SK-N-SH treated with all-trans-retinoic acid at 6 μM for 48 hours (cell line): ENCODE data around the gene IGF2R.

Experiments used
- ATAC-seq: fragments of 200-7000 bp; cut with Tn5 transposase; 3 replicates; pipeline ENCODE4 v1.9.1; 2020; ENCODE audit warnings: mild to moderate bottlenecking, moderate library complexity
- ARNTL ChIP-seq: fragments of 450-650 bp; formaldehyde crosslinking; IDR thresholded peaks from 2 replicates; pipeline ENCODE4 v1.5.0; 2020; ENCODE audit warnings: low read depth, mild to moderate bottlenecking, moderate library complexity, borderline replicate concordance
- BACH2 ChIP-seq: fragments of 250-450 bp; sonication (Bioruptor Pico); IDR thresholded peaks from 2 replicates; pipeline ENCODE4 v1.9.0; 2021; ENCODE audit warnings: mild to moderate bottlenecking, borderline replicate concordance
- CSDC2 ChIP-seq: fragments of 250-450 bp; sonication (Bioruptor Pico); IDR thresholded peaks from 2 replicates; pipeline ENCODE4 v1.5.0; 2020; ENCODE audit warnings: mild to moderate bottlenecking, moderate library complexity
- ESRRG ChIP-seq: fragments of 250-450 bp; sonication (Bioruptor Pico); IDR thresholded peaks from 2 replicates; pipeline ENCODE4 v1.6.1; 2021; ENCODE audit warnings: mild to moderate bottlenecking
- GLIS3 ChIP-seq: fragments of 250-450 bp; sonication (Bioruptor Pico); IDR thresholded peaks from 2 replicates; pipeline ENCODE4 v1.5.0; 2020; ENCODE audit warnings: mild to moderate bottlenecking, moderate library complexity
- ISL1 ChIP-seq: fragments of 250-450 bp; sonication (Bioruptor Pico); IDR thresholded peaks from 2 replicates; pipeline ENCODE4 v2.1.2; 2022; ENCODE audit warnings: mild to moderate bottlenecking, moderate library complexity
- OSR1 ChIP-seq: fragments of 250-450 bp; sonication (Bioruptor Pico); IDR thresholded peaks from 2 replicates; pipeline ENCODE4 v1.8.0; 2022; ENCODE audit warnings: moderate library complexity, mild to moderate bottlenecking, inconsistent platforms
- PPARA ChIP-seq: fragments of 250-450 bp; sonication (Bioruptor Pico); IDR thresholded peaks from 2 replicates; pipeline ENCODE4 v1.5.0; 2020; ENCODE audit warnings: mild to moderate bottlenecking, borderline replicate concordance
- RARB ChIP-seq: fragments of 250-450 bp; sonication (Bioruptor Pico); IDR thresholded peaks from 2 replicates; pipeline ENCODE4 v1.8.0; 2021; ENCODE audit warnings: mild to moderate bottlenecking, moderate library complexity
- SNAI2 ChIP-seq: fragments of 250-450 bp; sonication (Bioruptor Pico); IDR thresholded peaks from 2 replicates; pipeline ENCODE4 v1.5.0; 2020; ENCODE audit warnings: mild to moderate bottlenecking, moderate library complexity
- TOX ChIP-seq: fragments of 250-450 bp; sonication (Bioruptor Pico); IDR thresholded peaks from 2 replicates; pipeline ENCODE4 v1.8.0; 2021; ENCODE audit warnings: mild to moderate bottlenecking, moderate library complexity, borderline replicate concordance
- ZC3H10 ChIP-seq: fragments of 250-450 bp; sonication (Bioruptor Pico); IDR thresholded peaks from 2 replicates; pipeline ENCODE4 v1.5.1; 2021; ENCODE audit warnings: mild to moderate bottlenecking, moderate library complexity
- ZFP3 ChIP-seq: fragments of 250-450 bp; sonication (Bioruptor Pico); IDR thresholded peaks from 2 replicates; pipeline ENCODE4 v1.5.0; 2020; ENCODE audit warnings: mild to moderate bottlenecking, moderate library complexity
- ZNF565 ChIP-seq: fragments of 450-650 bp; formaldehyde crosslinking; conservative IDR thresholded peaks from 2 replicates; pipeline ENCODE4 v1.5.0; 2020; ENCODE audit warnings: low read depth, mild to moderate bottlenecking, moderate library complexity
- ZNF70 ChIP-seq: fragments of 450-650 bp; formaldehyde crosslinking; IDR thresholded peaks from 2 replicates; pipeline ENCODE4 v1.5.0; 2020; ENCODE audit warnings: mild to moderate bottlenecking, moderate library complexity
- ZNF8 ChIP-seq: fragments of 450-650 bp; formaldehyde crosslinking; IDR thresholded peaks from 2 replicates; pipeline ENCODE4 v1.5.0; 2020; ENCODE audit warnings: mild to moderate bottlenecking, moderate library complexity
- TF ChIP-seq, protein P1 (sequence below): fragments of 250-450 bp; sonication (Bioruptor Pico); IDR thresholded peaks from 2 replicates; pipeline ENCODE4 v1.5.1; 2021; ENCODE audit warnings: mild to moderate bottlenecking, moderate library complexity
- TF ChIP-seq, protein P2 (sequence below): fragments of 250-450 bp; sonication (Bioruptor Pico); IDR thresholded peaks from 2 replicates; pipeline ENCODE4 v1.8.0; 2020; ENCODE audit warnings: mild to moderate bottlenecking, moderate library complexity, borderline replicate concordance
- TF ChIP-seq, protein P3 (sequence below): fragments of 250-450 bp; sonication (Bioruptor Pico); IDR thresholded peaks from 2 replicates; pipeline ENCODE4 v1.5.1; 2020; ENCODE audit warnings: low read depth, mild to moderate bottlenecking, moderate library complexity
- TF ChIP-seq, protein P4 (sequence below): fragments of 250-450 bp; sonication (Bioruptor Pico); IDR thresholded peaks from 2 replicates; pipeline ENCODE4 v1.8.0; 2021; ENCODE audit warnings: low read depth, mild to moderate bottlenecking, moderate library complexity, borderline replicate concordance

The IGF2R gene

DNA sequence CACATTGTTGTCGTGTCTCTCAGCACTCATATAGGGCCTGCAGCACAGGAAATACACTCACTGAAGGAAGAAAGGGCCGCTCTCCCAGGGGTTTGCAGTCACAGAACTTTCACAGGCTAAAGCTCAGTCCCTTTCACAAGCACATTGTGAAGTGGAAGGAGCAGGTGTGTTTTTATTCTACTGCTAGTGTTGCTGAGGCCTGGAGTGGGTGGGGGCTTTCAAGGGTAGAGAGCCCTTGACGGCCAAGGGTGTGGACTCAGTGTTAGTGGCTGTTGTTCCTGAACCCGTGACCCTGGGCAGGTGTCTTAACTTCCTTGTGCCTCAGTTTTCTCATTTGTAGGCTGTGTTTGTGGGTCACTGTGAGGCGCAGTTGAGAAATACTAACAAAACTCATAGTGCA lies 86.5 kb downstream of the IGF2R start:
- TF ChIP-seq ZNF8 (no peak), SNAI2 (CRISPR knock-in tag) (no peak), ZNF565 (CRISPR knock-in tag) (no peak), ISL1 (no peak), ARNTL (CRISPR knock-in tag) (no peak), ESRRG (CRISPR knock-in tag) (no peak), PPARA (CRISPR knock-in tag) (no peak), ZC3H10 (CRISPR knock-in tag) (no peak), GLIS3 (no peak)
- TF ChIP-seq, protein P1, sequence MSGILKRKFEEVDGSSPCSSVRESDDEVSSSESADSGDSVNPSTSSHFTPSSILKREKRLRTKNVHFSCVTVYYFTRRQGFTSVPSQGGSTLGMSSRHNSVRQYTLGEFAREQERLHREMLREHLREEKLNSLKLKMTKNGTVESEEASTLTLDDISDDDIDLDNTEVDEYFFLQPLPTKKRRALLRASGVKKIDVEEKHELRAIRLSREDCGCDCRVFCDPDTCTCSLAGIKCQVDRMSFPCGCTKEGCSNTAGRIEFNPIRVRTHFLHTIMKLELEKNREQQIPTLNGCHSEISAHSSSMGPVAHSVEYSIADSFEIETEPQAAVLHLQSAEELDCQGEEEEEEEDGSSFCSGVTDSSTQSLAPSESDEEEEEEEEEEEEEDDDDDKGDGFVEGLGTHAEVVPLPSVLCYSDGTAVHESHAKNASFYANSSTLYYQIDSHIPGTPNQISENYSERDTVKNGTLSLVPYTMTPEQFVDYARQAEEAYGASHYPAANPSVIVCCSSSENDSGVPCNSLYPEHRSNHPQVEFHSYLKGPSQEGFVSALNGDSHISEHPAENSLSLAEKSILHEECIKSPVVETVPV (CRISPR knock-in tag), result no peak
- TF ChIP-seq, all 23 proteins: peak for 0
- ATAC-seq, result no peak

DNA sequence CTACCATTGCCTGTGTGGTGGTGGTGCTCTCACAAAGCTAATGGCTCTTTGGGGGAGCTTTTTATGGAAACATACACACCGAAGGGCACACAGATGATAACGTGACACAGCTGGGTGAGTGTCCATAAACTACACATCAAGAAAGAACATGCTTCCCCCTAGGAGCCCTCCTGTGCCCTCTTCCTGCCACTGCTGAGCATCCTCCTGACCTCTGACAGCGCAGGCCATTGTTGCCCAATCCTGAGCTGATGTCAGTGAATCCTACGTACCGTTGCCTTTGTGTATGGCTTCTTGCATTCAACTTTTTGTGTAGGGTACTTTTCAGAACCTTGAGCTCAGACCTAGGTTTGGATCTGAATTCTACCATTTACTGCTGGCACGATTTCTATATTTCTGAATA lies 86.9 kb downstream of the IGF2R start:
- no peak for TF ChIP-seq CSDC2 (CRISPR knock-in tag)
- TF ChIP-seq PPARA (CRISPR knock-in tag), result no peak
- TF ChIP-seq, protein P2, sequence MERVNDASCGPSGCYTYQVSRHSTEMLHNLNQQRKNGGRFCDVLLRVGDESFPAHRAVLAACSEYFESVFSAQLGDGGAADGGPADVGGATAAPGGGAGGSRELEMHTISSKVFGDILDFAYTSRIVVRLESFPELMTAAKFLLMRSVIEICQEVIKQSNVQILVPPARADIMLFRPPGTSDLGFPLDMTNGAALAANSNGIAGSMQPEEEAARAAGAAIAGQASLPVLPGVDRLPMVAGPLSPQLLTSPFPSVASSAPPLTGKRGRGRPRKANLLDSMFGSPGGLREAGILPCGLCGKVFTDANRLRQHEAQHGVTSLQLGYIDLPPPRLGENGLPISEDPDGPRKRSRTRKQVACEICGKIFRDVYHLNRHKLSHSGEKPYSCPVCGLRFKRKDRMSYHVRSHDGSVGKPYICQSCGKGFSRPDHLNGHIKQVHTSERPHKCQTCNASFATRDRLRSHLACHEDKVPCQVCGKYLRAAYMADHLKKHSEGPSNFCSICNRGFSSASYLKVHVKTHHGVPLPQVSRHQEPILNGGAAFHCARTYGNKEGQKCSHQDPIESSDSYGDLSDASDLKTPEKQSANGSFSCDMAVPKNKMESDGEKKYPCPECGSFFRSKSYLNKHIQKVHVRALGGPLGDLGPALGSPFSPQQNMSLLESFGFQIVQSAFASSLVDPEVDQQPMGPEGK (CRISPR knock-in tag), result no peak
- TF ChIP-seq, protein P1 (CRISPR knock-in tag), result no peak
- no peak for TF ChIP-seq RARB (CRISPR knock-in tag)
- no peak for TF ChIP-seq ZNF70
- no peak for TF ChIP-seq TOX (CRISPR knock-in tag)
- TF ChIP-seq ESRRG (CRISPR knock-in tag), result no peak
- no peak for TF ChIP-seq BACH2 (CRISPR knock-in tag)
- no peak for TF ChIP-seq SNAI2 (CRISPR knock-in tag)
- TF ChIP-seq, protein P3, sequence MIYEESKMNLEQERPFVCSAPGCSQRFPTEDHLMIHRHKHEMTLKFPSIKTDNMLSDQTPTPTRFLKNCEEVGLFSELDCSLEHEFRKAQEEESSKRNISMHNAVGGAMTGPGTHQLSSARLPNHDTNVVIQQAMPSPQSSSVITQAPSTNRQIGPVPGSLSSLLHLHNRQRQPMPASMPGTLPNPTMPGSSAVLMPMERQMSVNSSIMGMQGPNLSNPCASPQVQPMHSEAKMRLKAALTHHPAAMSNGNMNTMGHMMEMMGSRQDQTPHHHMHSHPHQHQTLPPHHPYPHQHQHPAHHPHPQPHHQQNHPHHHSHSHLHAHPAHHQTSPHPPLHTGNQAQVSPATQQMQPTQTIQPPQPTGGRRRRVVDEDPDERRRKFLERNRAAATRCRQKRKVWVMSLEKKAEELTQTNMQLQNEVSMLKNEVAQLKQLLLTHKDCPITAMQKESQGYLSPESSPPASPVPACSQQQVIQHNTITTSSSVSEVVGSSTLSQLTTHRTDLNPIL (CRISPR knock-in tag), result no peak
- TF ChIP-seq ISL1, result no peak
- TF ChIP-seq OSR1 (CRISPR knock-in tag), result no peak
- no peak for ATAC-seq

DNA sequence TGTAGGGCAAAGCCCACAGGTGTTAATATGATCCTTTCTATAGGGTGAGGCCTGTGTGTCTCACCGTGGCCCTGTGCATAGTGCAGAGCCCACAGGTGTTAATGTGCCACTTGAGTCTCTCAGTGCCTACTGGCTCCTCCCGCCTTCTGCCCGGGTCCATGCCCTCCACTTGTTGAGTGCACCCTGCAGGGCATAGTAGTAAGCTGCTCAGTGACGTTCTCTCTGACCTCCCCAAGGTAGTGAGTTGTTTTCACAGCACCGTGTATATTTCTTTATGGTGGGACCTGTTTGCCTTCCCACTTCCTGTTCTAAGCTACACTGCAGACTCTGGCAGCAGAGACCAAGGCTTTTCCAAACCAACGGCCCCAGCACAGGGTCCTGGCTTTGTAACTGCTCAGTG lies 88.2 kb downstream of the IGF2R start:
- no peak for ATAC-seq
- no peak for TF ChIP-seq BACH2 (CRISPR knock-in tag)
- TF ChIP-seq, protein P2 (CRISPR knock-in tag), result no peak
- no peak for TF ChIP-seq ZNF70
- TF ChIP-seq CSDC2 (CRISPR knock-in tag), result no peak
- no peak for TF ChIP-seq ARNTL (CRISPR knock-in tag)
- TF ChIP-seq, protein P4, sequence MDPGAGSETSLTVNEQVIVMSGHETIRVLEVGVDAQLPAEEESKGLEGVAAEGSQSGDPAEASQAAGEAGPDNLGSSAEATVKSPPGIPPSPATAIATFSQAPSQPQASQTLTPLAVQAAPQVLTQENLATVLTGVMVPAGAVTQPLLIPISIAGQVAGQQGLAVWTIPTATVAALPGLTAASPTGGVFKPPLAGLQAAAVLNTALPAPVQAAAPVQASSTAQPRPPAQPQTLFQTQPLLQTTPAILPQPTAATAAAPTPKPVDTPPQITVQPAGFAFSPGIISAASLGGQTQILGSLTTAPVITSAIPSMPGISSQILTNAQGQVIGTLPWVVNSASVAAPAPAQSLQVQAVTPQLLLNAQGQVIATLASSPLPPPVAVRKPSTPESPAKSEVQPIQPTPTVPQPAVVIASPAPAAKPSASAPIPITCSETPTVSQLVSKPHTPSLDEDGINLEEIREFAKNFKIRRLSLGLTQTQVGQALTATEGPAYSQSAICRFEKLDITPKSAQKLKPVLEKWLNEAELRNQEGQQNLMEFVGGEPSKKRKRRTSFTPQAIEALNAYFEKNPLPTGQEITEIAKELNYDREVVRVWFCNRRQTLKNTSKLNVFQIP (CRISPR knock-in tag), result no peak
- TF ChIP-seq GLIS3, result no peak
- TF ChIP-seq ZNF565 (CRISPR knock-in tag), result no peak
- TF ChIP-seq PPARA (CRISPR knock-in tag), result no peak
- TF ChIP-seq, protein P3 (CRISPR knock-in tag), result no peak
- TF ChIP-seq, protein P1 (CRISPR knock-in tag), result no peak
- no peak for TF ChIP-seq RARB (CRISPR knock-in tag)
- no peak for TF ChIP-seq OSR1 (CRISPR knock-in tag)
- TF ChIP-seq ZFP3 (CRISPR knock-in tag), result no peak
